Stimulated activated CD4-positive, alpha-beta T cell treated with anti-CD3 and anti-CD28 coated beads, Interleukin-1b, Interleukin-23, amount 100 ng/mL, for 24 hours (primary cell): ENCODE measurements around the gene ABCG1.

Experiments used
- DNase-seq, 4 experiments: peaks; one replicate each; pipeline ENCODE4 v3.0.0-alpha.2; 2020; ENCODE audit warnings: low read depth in 4 of 4, low spot score in 1 of 4

The ABCG1 gene

DNA sequence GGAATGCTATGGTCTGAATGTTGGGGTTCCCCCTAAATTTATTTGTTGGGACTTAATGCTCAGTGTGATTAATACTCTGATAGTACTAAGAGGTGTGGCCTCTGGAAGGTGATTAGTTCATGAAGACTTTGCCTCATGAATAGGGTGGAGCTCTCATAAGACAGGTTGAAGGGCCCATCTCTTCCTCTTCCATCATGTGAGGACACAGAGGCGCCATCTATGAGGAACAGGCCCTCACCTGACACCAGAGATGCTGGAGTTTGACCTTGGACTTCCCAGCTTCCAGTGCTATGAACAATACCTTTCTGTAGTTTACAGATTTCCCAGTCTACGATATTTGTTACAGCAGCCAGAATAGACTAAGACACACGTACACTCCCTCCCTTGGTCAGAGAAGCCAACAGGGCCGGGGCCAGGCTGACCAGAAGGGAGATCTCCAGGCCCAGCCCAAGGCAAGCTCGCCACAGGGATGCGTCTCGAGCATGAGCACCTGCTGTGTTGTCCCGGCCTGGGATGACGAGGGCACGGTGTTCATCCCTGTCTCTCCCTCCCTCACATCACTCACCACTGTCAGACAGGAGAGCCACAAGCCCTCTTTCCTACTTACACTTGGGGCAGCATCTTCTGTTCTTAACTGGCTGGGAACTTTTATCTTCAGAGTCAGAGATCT lies 4.7 kb upstream of the ABCG1 start:
- no peak for DNase-seq

GRCh38 chr21:42214921-42215320 lies 4.0 kb upstream of the ABCG1 start:
- no peak for DNase-seq

GRCh38 chr21:42215942-42216725 lies 2.8 kb upstream of the ABCG1 start:
- DNase-seq, result no peak

DNA sequence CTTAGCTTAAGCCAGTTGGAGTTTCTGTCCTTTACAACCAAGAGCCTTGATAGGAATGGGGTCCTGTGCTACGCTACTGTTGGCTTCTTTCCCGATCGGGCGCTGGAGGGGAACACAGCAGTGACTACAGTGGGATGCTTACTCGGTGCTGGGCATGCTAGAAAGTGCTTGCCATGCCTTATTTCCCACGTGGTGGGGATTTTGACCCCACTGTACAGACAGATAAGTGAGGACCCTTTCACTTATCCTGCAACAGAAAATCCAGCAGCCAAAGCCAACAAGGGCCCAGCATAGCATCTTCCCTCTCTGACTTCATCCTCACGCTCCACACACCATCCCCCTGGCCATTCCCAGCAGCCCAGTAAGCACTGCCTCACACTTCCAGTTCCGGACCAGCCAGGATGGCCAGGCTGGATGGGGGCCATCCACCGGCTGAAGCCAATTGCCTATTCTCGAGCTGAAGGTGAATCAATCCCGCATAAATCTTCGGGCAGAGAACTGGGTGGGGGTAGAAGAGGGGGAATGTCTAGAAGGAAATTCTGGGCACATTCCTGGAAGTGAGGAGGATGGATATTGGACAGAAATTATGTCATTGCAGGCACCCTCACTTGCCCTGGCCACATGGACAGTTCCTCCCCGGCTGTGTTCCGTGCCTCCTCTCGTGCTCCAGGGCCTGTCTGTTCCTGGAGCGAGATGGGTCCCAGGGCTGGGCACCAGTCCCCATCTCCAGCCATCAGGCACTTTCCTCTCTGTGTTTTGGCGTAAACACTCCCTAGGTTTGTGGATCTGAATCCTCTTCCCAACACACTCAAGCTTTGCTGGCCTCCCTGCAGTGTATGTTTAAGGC lies 2.0 kb upstream of the ABCG1 start:
- no peak for DNase-seq

DNA sequence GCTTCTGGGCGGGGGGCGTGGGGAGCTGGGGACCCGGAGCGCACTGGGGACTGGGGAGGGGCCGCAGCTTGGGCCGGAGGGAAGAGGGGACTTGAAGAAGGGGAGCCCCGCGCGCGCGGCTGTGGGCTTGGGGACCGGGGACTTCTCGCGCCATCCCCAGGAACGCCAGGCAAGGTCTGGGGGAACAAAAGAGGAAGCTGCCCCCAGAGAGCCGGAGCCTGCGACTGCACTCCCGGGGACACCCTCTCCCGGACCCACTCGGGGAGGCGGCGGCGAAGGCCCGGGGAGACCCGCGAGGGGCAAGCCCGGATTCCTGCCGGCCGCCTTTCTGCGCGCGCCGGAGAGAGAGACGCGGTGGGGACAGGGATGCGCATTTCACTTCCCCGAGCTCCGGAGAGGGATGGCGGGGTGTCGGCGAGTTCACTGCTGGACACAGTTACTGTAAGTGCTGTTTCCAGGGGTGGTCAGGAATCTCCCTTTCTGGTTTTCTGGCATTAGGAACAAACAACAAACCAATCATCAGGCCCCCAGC lies 732 bp downstream of the ABCG1 start:
- no peak for DNase-seq

- DNase-seq, result no peak
These were observed 1.3 kb downstream of the ABCG1 start for GRCh38 chr21:42220138-42220701.

GRCh38 chr21:42221581-42222345 lies 2.8 kb downstream of the ABCG1 start:
- no peak for DNase-seq

DNA sequence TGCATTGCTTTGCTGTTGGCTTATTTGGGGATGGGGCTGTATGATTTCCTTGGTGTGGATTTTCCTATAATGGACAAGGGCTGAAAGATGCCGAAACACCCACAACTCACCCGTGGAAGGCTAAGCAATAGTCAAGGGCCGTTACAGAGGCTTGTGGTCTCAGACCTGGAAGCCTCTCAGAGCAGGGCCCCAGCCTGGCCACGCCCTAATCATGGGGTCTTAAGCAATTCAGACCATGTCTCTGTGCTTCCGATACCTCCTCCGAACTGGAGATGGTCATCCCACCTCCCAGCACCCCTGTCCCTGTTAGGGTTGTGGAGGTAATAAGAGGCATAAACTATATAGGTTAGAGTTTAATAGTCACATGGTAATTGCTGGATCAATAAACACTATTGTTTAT lies 3.4 kb downstream of the ABCG1 start:
- DNase-seq, result no peak

- no peak for DNase-seq
These were observed 4.0 kb downstream of the ABCG1 start for GRCh38 chr21:42222821-42223390.

DNA sequence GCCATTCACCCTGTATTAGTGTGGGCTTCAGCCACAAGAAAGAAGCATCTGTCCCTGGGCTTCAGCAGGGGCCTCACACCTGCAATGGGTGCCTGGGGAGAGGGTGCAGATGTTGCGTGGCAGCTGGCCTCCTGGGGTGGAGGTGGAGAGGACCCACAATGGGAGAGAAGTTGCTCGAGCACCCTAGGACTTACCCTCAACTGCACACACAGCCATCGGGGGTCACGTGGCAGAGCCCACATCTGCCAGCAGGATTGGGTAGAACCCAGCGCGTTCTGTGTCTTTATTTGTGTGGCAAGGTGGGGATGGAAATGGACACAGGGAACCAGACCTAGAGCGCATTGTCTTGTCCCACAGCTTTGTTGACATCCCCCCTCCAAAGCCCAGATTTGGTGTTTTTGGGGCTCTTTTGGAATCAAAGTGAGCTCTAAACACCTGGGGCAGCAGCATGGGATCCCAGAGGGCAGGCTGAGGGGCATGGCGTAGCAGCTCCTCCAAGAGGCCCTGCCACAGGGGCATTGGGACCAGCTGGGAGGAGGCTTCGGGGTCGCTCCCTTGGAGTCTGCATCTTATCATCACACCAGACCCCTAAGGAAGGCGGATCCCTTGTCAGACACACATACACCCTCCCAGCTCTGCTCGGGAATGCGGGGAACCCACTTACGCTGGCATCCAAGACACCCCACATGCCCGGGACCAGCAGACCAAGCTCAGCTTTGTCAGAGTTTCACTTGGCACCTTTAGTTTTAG lies 5.1 kb downstream of the ABCG1 start:
- DNase-seq, result no peak

GRCh38 chr21:42225042-42225441 lies 6.1 kb downstream of the ABCG1 start:
- DNase-seq, result no peak

GRCh38 chr21:42225571-42226155 lies 6.7 kb downstream of the ABCG1 start:
- DNase-seq, result no peak

DNA sequence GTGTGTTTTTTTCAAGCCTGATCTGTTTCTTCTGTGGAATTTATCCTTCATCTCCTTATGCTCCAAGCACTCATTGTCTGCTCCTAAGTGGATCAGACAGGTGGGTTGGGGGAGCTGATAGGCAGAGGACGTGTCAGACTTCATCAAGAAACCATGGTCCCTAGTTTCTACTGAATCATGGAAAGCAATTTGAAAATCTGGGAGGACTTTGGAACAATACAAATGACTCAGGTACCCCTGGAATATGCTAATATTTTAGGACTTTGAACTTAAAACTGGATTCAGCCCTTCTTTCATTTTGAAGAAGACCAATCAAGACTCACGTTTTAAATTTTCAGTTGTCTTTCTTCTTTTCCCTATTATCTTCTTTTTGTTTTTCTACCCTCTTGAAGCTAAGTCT lies 7.7 kb downstream of the ABCG1 start:
- DNase-seq, result no peak

GRCh38 chr21:42227909-42228708 lies 9.2 kb downstream of the ABCG1 start:
- DNase-seq, result peak; percentile 61 to 89 (median 74)

DNA sequence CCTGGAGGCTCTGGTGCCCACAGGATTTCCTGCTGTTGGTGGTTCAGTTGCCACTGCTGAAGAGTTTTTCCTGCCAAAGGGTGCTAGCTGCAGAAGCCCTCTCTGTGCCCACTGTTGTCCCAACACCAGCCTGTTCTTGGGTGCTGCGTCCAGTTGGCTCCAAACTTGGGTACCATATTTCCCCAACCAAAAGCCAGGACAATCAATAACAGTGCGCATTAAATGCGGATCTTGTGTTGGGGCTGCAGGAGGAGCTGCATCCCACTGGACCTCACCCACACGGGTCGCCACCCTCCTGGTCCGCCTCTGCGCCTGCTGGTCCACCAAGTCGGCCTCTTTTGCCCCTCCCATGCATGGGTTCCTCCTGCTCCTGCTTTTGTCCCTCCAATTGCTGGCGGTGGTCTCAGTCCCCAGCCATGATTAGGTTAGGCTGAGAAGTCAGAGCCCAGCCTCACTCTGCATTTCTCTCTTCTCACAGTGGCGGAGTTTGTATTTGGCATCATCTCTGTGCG lies 9.8 kb downstream of the ABCG1 start:
- DNase-seq, result no peak

GRCh38 chr21:42229676-42230075 lies 10.7 kb downstream of the ABCG1 start:
- no peak for DNase-seq

- no peak for DNase-seq
These were observed 11.2 kb downstream of the ABCG1 start for GRCh38 chr21:42230178-42230577.

DNA sequence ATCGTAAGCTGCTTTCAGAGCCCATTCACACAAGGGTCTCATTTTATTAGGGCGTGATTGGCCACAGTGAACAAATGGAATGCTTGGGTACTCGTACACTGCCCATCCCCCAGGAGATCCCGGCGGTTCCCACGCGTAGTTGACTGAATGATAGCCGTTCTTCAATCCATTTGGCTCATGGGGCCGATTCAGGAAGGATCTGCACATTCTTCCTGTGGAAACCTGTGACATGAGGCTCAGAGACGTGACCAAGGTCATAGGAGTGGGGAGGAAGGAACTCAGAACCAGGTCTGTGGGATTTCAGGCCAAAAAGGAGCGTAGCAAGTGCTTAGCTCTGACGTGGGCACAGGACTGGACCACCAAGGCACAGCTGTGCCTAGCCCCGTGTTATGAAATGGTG lies 11.7 kb downstream of the ABCG1 start:
- no peak for DNase-seq
